ENCODE results near the gene PSEN2.
"Not testable (repeated sequence)": the region's sequence is repeated elsewhere in the genome, so short reads cannot be mapped to it uniquely, and the experiment has no call there.

The PSEN2 gene

GRCh38 chr1:226838456-226838855 lies 32.0 kb upstream of the PSEN2 start:
- DNase-seq (ENCODE audit: low read depth): no peak
- TF ChIP-seq, protein P1, sequence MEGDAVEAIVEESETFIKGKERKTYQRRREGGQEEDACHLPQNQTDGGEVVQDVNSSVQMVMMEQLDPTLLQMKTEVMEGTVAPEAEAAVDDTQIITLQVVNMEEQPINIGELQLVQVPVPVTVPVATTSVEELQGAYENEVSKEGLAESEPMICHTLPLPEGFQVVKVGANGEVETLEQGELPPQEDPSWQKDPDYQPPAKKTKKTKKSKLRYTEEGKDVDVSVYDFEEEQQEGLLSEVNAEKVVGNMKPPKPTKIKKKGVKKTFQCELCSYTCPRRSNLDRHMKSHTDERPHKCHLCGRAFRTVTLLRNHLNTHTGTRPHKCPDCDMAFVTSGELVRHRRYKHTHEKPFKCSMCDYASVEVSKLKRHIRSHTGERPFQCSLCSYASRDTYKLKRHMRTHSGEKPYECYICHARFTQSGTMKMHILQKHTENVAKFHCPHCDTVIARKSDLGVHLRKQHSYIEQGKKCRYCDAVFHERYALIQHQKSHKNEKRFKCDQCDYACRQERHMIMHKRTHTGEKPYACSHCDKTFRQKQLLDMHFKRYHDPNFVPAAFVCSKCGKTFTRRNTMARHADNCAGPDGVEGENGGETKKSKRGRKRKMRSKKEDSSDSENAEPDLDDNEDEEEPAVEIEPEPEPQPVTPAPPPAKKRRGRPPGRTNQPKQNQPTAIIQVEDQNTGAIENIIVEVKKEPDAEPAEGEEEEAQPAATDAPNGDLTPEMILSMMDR (IDR thresholded peaks at IDR 0.05; ENCODE audit: insufficient read depth, low read depth, low read length, missing control alignments): no peak
- H3K4me3 ChIP-seq (ENCODE audit: low read depth, low read length): no peak overlapping the region

DNA sequence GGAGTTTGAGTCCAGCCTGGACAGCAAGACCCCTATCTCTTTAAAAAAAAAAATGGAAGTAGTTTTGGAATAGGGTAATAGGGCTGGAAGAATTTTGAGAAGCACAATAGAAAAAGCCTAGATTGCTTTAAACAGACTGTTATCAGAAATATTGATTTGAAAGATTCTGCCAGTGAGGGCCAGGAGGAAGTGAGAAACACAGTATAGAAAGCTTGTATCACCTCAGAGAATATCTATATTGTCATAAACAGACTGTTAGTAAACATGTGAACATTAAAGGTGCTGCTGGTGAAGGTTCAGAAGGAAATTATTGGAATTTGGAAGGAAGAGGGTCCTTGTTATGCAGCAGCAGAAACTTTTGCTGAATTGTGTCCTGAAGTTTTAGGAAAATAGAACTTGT lies 24.8 kb upstream of the PSEN2 start:
- TF ChIP-seq, protein P1 (IDR thresholded peaks at IDR 0.05; ENCODE audit: insufficient read depth, low read depth, low read length, missing control alignments): no peak
- no peak overlapping the region for H3K4me3 ChIP-seq (ENCODE audit: low read depth, low read length)
- DNase-seq (ENCODE audit: low read depth): no peak

GRCh38 chr1:226846786-226847185 lies 23.6 kb upstream of the PSEN2 start:
- TF ChIP-seq, protein P1 (IDR thresholded peaks at IDR 0.05; ENCODE audit: insufficient read depth, low read depth, low read length, missing control alignments): no peak
- DNase-seq (ENCODE audit: low read depth): no peak

DNA sequence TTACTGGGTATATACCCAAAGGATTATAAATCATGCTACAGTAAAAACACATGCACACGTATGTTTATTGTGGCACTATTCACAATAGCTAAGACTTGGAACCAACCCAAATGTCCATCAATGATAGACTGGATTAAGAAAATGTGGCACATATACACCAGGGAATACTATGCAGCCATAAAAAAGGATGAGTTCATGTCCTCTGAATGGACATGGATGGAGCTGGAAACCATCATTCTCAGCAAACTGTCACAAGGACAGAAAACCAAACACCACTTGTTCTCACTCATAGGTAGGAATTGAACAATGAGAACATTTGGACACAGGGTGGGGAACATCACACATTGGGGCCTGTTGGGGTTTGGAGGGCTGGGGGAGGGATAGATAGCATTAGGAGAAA lies 15.9 kb upstream of the PSEN2 start:
- not testable (repeated sequence) for DNase-seq (ENCODE audit: low read depth); H3K4me3 ChIP-seq (ENCODE audit: low read depth, low read length)

More at GRCh38 chr1:226846786-226847185, 23.6 kb upstream of the PSEN2 start:
- H3K4me3 ChIP-seq (ENCODE audit: low read depth, low read length): no peak overlapping the region

DNA sequence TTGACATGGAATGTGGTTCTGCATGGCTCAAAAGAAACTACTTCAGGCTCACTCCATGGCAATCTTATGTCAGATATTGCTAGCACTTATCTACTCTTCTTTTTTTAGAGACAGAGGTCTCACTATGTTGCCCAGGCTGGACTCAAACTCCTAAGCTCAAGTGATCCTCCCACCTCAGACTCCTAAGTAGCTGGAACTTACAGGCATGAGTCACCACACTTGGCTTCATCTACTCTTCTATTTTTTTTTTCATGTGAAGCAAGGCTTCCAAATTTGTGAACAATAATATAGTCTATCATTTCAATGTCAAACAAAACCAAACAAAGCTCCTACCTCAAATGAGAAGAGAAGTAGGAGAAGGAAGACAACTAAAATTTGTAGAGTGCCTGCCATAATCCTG lies 7.5 kb upstream of the PSEN2 start:
- H3K4me3 ChIP-seq (ENCODE audit: low read depth, low read length): no peak overlapping the region
- DNase-seq (ENCODE audit: low read depth): no peak
- TF ChIP-seq, protein P1 (IDR thresholded peaks at IDR 0.05; ENCODE audit: insufficient read depth, low read depth, low read length, missing control alignments): no peak

GRCh38 chr1:226863446-226863845 lies 7.0 kb upstream of the PSEN2 start:
- DNase-seq (ENCODE audit: low read depth): no peak
- no peak overlapping the region for H3K4me3 ChIP-seq (ENCODE audit: low read depth, low read length)
- TF ChIP-seq, protein P1 (IDR thresholded peaks at IDR 0.05; ENCODE audit: insufficient read depth, low read depth, low read length, missing control alignments): no peak

- no peak for DNase-seq (ENCODE audit: low read depth)
- no peak overlapping the region for H3K4me3 ChIP-seq (ENCODE audit: low read depth, low read length)
- TF ChIP-seq, protein P1 (IDR thresholded peaks at IDR 0.05; ENCODE audit: insufficient read depth, low read depth, low read length, missing control alignments): no peak
These were observed 6.1 kb upstream of the PSEN2 start for GRCh38 chr1:226864311-226864710.

Measured in GM12865 (cell line).